K562 (cell line): ENCODE measurements around the gene MIDN. TPM values are rescaled to one million over a fixed set of nuclear protein-coding genes. Genes with fewer than 3 reads are reported as not detected.

Experiments
- KLF1 ChIP-seq: fragments of 450-650 bp; IDR thresholded peaks from 2 replicates; pipeline ENCODE4 v1.6.1; 2016; ENCODE audit warnings: missing genetic modification characterization, missing compliant biosample characterization
- MEIS2 ChIP-seq: fragments of 450-650 bp; IDR thresholded peaks from 2 replicates; pipeline ENCODE4 v1.6.1; 2014; ENCODE audit warnings: mild to moderate bottlenecking; ENCODE audit not compliant: partially characterized antibody
- POLR2A ChIP-seq: fragments of 450-650 bp; conservative IDR thresholded peaks from 2 replicates; pipeline ENCODE4 v1.6.1; 2016
- SIN3B ChIP-seq: fragments of 450-650 bp; IDR thresholded peaks from 2 replicates; pipeline ENCODE4 v1.6.1; 2017; ENCODE audit warnings: low read depth, mild to moderate bottlenecking, moderate library complexity
- SMARCC2 ChIP-seq: fragments of 450-650 bp; IDR thresholded peaks from 2 replicates; pipeline ENCODE4 v1.6.1; 2017; ENCODE audit warnings: antibody characterized with exemption, moderate library complexity, mild to moderate bottlenecking, low read depth
- SUPT5H ChIP-seq: fragments of 450-650 bp; IDR thresholded peaks from 2 replicates; pipeline ENCODE4 v1.6.1; 2016
- TFAP4 ChIP-seq: sonication (generic); formaldehyde crosslinking; IDR thresholded peaks from 2 replicates; pipeline ENCODE4 v1.8.0; 2022; ENCODE audit warnings: missing genetic modification reagents, mild to moderate bottlenecking, moderate library complexity, borderline replicate concordance
- UBTF ChIP-seq, 2 experiments: IDR thresholded peaks; 2 replicates each; pipeline ENCODE4 v1.6.1; 2012; ENCODE audit warnings: improper control_type of control experiment in 2 of 2, low read depth in 2 of 2, low read length in 2 of 2, borderline replicate concordance in 1 of 2
- ZBTB11 ChIP-seq, 3 experiments: fragments of 200-800 bp in 1 of 3; fragments of 250-450 bp in 1 of 3; fragments of 450-650 bp in 1 of 3; sonication (Bioruptor Pico) in 1 of 3; sonication (Bioruptor generic) in 1 of 3; formaldehyde crosslinking in 1 of 3; IDR thresholded peaks; 2 replicates each; pipeline versions ENCODE4 v1.6.1 to v1.8.0; 2016 to 2022; ENCODE audit warnings: mild to moderate bottlenecking in 2 of 3, missing genetic modification characterization in 2 of 3, missing compliant biosample characterization in 1 of 3, moderate library complexity in 1 of 3
- ZBTB40 ChIP-seq, 2 experiments: fragments of 450-650 bp in 1 of 2; sonication (generic) in 1 of 2; formaldehyde crosslinking in 1 of 2; IDR thresholded peaks; 2 replicates each; pipeline versions ENCODE4 v1.7.1 to v1.9.0; 2016 to 2022; ENCODE audit warnings: inconsistent platforms in 1 of 2, mild to moderate bottlenecking in 1 of 2, missing genetic modification reagents in 1 of 2
- ZNF184 ChIP-seq: sonication (generic); formaldehyde crosslinking; IDR thresholded peaks from 2 replicates; pipeline ENCODE4 v1.5.0; 2020; ENCODE audit warnings: missing genetic modification reagents
- polyA plus RNA-seq, 8 experiments: library from polyadenylated mRNA; depleted of rRNA in 4 of 8; stranded (reverse) in 5 of 8; unstranded in 3 of 8; fragments of >200 nt; fragmentation: Nextera tagmentation in 2 of 8; fragmentation: Illumina TruSeq in 1 of 8; extraction: Ambion mirVana in 2 of 8; extraction: Trizol in 1 of 8; gene quantifications; 2 replicates each; pipeline versions ENCODE4 v1.2.1 to v1.2.3, GENCODE V29; 2011 to 2014; ENCODE audit warnings: inconsistent platforms in 1 of 8, missing spikeins in 1 of 8
- total RNA-seq, 7 experiments: library from RNA; depleted of rRNA in 6 of 7; stranded (reverse); fragments of >200 nt in 6 of 7; fragmentation: Illumina TruSeq in 2 of 7; extraction: Trizol in 2 of 7; gene quantifications; 2 replicates each; pipeline versions ENCODE4 v1.2.1 to v1.2.3, GENCODE V29; 2011 to 2021; ENCODE audit warnings: low replicate concordance in 1 of 7

The MIDN gene
- total and polyA plus RNA-seq, 9 of the 15 experiments (the other 6 are each of a cell fraction or from before 2014, with no cell fraction given) = 0.17 to 120 (median 10.1) TPM

- TF ChIP-seq ZBTB40 (IDR thresholded peaks at IDR 0.05) (peak; percentile 55; the same call in 1 of the 2 replicates), ZBTB40 (CRISPR knock-in tag; IDR thresholded peaks at IDR 0.05) (no peak), SUPT5H (peak; percentile 65), SMARCC2 (no peak), SIN3B (no peak), UBTF (IDR thresholded peaks at IDR 0.05; ENCODE audit: borderline replicate concordance in 1 of 2, low read depth in 2 of 2, low read length in 2 of 2) (peak; percentile 96 to 99), ZNF184 (CRISPR knock-in tag) (no peak), KLF1 (no peak), MEIS2 (peak; percentile 28), POLR2A (peak; percentile 73), ZBTB11 (CRISPR knock-in tag; IDR thresholded peaks at IDR 0.05) (0 out of 6 replicates have a peak, but pooled peaks of 1 of the 3 experiments have one; percentile 48), TFAP4 (peak; percentile 17; the same call in 1 of the 2 replicates)
These were observed 58.9 kb downstream of the MIDN start (continued) for GRCh38 chr19:1307320-1307719.
